Cerebellar nuclear complex (tissue), 1 donor: ENCODE results near the gene METAP1.
"Not testable (repeated sequence)": the region's sequence is repeated elsewhere in the genome, so short reads cannot be mapped to it uniquely, and the experiment has no call there.

Experiments
- DNase-seq, 2 experiments: peaks; one replicate each; lab custom pipeline; 2025; lab: John Stamatoyannopoulos, UW

The METAP1 gene

DNA sequence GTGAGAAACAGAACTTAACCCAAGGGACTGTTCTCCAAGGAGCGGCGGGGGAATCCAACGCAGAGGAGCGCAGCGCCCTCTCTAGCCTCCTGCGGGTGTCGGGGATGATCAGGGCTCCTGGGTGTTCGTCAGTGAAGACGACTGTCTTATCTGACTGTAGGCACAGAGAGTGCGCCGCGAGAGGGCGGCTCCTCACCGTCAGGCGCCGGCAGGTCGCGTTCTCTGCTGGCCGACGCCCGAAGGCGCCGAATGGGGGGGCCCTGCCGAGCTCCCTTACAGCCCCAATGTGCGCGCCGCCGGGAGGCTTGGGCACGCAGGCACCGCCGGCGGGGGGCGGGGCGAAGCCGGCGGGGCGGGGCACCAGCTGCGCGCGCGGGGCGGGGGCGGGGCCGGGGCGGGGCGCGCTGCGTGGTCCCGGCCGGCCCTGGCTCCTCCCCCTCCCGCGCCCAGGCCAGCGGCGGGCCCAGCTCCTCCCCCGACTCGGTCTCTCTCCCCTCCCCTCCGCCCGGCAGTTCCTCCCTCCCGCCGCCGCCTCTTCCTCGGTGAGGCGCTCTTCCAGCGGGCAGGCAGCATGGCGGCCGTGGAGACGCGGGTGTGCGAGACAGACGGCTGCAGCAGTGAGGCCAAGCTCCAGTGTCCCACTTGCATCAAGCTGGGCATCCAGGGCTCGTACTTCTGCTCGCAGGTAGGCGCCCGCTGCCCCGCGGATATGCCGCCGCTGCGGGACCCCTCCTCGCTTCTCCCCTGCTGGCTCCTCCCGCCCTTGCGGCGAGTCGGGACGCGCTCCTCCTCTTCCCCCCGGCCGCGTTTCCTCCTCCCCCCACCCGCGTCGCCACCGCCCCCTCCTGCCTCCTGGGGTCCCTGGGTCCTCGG is at the start of gene METAP1:
Gene METAP1 (plus strand): TSS at position 539 of the 873 bp plus-strand sequence. CDS start 33 bp downstream, at position 572.
- peak; percentile 73 to 85 for DNase-seq

DNA sequence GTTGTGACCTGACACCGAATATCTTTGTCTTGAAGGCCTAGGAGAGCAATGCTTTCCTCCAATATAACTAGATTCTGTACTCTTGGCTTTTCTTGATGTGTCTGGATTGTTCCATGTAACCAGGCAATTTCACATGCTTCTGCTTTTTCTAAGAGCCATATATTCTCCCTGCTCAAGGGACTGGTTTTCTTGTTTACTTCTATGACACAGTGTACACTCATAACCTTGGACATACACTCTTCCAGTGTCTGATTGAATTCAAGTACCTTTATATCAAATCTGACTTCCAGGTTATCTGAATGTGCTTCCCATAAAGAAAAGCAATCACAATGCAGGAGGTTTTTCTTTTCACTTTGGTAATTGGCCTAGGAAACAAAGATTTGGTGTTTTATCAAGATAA is 49.2 kb upstream of the METAP1 start:
- DNase-seq: no peak

DNA sequence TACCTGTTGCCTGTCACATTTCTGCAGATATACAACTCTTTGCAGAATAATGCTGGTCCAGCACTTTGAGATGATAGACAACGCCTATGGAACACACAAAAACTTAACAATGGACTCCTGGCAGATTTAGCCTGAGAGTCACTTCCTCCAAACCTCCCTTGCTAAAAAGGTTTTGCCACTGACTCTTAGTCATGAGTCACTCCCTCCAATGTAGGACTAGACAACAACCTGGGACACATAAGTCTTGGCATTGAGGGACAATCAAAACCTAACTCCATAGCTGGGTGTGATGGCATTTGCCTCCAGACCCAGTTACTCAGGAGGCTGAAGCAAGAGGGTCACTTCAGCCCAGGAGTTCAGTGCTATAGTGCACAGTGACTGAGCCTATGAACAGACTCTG is 44.6 kb upstream of the METAP1 start:
- no peak for DNase-seq

DNA sequence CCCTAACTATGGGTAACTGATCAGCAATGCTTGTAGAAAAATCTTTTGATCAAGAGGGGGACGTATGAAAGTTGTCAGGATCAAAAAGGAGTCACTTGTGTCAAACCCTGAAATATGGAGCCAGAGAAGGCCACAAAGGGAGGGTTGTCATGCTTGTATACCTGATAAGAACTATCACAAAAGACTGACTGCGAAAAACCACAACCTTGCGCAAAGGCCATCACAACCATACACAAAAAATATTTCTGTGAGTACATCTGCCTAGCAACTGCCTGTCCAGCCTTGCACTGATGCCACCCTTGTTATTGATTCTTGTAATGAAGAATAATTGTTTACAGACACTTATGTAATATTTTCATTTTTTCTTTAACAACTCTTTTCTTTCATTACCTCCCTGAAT is 43.8 kb upstream of the METAP1 start:
- DNase-seq: no peak

DNA sequence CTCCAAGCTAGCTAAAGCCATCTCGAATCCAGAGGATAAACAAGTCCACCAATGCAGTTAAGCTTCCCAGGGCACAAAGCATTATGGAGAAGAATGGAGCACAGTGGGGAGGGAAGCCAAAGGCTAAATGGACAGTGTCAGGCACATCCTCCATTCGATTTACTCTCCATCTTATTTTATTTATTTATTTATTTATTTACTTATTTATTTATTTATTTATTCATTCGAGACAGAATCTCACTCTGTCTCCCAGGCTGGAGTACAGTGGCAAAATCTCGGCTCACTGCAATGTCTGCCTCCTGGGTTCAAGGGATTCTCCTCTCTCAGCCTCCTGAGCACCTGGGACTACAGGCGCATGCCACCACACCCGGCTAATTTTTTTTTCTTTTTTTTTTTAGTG is 40.3 kb upstream of the METAP1 start:
- no peak for DNase-seq

DNA sequence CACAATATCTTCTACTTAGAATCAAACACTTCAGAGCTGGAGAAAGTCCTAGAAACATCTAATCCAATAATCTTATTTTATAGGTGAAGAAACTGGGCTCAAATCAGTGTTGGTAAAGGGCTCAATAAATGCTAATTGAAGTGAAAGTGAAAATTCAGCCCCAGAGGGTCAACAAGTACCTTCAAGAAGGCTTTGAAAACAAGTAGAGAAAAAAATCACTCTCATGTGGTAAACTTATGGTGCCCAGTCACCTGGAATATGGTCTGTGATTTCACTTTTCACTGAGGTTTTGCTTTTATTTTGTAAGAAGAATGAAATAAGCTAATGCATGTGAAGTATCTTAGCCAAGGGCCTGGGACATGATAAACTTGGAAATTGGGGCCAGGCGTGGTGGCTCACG is 37.5 kb upstream of the METAP1 start:
- no peak for DNase-seq

DNA sequence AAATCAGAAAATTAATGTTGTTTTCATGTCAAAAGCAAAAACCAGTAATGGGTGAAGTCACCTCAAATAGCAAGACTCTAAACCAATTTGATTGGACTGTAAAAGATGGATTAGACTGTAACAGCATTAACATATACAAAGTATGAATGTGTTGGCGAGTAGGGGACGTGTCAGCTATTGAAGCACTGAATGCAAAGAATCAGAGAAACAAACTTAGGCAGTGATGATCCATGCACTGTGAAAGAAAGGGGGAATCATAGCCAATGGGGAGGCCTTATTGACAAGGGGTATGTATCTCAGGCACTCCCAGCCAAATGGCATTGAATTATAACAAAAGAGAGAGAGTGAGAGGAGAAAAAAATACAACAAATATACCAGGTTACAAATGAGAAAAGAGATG is 36.1 kb upstream of the METAP1 start:
- no peak for DNase-seq

DNA sequence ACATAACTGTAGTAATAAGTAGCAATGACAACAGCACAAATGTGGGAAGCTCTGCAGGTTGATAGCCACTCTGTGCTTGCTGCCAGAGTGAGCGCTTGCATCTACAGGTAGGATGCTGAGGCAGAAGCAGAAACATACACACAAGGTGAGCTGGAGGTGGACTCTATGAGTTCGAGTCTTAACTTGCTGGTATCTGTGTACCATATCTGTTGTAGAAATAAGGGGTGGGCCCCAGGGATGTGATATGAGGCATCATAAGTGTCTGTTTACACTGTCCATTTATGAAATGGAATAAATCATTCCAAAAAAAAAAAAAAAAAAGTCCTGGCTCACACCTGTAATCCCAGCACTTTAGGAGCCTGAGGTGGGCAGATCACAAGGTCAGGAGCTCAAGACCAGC is 33.8 kb upstream of the METAP1 start:
- DNase-seq: no peak

DNA sequence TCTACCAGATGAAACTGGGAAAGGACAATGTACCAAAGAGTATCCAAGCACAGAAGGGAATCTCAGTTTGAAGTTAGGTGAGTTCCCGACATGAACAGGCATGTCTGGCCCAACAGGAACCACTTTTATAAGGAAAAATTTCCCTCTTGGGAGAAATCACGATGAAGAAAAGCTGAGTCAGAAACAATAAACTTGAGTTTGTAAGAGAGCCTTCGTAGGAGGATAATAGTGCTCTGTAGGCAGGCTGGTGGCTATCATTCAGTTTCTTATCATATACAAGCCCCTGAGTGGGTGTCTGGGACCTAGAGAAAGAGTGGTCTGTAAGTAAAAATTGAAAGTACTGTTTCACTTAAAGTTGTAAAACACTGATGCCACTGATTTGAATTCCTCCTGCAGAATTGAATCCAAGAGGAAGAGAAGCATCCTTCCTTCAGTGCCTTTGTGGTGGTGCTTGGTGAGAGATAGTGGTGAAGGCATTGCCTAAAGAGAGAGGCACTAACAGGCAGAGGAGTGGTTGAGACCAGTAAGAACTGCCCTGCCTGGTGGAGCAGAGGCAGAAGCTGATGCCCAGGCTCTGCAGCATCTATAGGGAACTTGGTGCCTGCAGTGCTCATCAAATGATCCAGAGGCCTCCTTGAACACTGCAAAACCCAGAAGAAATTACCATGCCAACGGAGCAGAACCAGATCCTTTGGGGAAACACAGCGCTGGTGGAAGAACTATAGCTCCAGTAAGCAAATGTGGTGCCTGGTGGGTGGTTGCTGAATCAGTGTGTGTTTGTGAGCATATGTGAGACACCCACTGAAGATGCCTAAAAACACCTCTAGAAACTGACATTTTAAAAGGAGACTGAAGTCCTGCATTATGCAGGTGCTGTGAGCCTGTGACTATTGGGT is 31.7 kb upstream of the METAP1 start:
- no peak for DNase-seq

DNA sequence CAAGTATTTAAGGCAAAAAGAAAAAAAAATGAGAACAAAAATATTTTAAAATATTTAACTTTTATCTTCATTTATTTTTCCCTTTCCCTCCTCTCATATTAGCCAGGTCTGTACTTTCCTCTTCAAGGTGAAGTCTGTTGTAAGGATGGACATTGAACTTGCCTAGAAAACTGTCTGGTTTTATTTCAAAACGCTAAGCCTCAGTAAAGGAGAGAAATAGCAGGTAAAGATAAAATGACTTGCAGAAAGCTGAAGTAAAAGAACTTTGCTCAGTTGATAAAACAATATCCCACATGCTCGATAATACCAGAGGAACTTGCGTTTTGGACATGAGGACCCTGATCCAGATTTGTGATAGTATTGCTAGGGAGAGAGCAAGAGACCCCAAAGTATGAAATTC is 28.6 kb upstream of the METAP1 start:
- DNase-seq: no peak

DNA sequence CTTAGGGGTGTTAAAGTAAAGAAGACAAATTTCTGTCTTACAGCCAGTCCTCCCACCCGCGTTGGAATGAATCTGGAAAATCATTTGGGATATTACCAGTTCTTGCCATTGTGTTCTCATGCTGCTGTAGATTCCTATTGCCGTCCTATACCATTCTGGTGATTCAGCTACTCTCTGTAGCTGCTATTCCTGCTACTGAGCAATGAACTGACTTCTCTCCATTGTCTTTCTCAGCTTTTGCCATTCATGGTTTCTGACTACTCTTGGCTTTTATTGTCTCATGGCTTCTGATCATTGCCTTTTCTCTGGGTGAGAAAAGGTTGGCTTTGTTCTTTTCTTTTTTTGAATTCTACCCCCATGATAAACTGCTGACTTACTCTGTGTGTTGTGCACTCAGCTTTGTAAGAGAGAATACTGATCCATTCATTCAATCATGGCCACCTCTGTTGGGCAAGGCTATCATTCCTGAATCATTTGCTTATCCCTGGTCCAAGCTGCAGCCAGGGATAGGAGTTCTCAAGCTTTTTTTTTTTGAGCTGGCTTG is 27.7 kb upstream of the METAP1 start:
- DNase-seq: no peak

DNA sequence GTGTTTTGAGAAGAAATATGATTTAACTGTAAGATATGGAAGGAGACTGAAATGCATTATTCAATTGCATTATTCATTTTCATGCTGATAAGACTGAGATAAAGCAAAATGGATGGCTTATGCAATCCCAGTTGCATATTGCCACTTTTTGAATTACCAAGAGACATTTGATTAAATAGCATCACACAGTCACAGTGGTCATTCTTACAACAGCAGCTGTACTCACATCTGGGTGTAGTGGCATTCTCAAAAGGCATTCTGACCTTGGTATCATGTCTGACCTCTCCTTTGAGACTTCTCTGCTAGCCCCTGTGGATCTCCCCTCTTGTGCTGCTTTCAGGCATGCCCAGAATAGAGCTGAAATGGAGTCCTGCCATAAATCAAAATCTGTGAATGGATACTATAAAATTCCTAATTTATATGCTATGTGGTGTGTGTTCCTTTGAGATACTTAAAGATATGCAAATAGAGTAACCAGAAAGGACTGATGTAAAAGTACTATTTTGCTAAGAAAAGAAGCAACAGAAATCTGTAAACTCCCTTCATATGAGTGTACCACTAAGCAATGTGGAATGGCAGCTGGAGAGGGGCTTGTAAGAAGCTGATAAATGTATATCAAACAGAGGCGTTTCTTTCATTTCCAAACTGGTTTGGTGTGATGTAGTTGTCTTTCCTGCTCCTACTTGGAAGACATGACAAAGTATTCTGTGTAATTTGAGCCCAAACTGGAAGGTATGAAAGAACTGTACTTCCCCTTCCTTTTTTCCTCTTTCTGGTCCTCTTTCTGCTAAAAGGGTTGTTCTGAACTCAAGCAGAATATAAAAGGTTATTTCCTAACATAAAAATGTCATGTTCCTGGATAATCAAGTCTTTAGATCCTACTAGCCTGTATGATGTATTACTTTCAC is 25.4 kb upstream of the METAP1 start:
- DNase-seq: no peak

DNA sequence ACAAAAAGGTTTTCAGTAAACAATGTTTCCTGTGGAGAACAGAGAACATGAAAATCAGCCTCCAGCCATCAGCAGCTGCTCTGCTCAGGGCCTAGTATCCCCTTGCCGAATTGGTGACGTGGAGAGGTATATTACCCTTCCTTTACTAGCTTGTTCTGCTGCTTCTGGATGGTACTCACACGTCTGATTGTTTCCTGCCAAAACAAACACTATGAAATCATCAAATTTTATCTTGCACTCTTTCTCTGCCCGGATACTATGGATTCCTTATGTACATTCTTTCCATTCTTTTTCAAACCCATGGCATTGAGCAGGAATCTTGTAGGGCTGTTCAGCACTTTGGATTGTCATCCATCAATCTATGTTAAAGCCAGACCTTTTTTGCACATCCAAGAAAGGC is 18.8 kb upstream of the METAP1 start:
- DNase-seq: no peak

DNA sequence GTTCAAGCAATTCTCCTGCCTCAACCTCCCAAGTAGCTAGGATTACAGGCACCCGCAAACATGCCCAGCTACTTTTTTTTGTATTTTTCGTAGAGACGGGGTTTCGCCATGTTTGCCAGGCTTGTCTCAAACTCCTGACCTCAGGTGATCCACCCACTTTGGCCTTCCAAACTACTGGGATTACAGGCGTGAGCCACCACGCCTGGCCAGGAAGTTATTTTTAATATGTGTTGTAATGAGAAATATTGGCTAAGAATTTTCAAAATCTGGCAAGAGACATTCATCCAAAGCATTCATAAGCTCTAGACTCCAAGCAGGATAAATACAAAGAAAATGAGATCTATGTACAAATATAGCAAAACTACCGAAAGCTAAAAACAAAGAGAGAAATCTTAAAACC is 18.0 kb upstream of the METAP1 start:
- DNase-seq: no peak

DNA sequence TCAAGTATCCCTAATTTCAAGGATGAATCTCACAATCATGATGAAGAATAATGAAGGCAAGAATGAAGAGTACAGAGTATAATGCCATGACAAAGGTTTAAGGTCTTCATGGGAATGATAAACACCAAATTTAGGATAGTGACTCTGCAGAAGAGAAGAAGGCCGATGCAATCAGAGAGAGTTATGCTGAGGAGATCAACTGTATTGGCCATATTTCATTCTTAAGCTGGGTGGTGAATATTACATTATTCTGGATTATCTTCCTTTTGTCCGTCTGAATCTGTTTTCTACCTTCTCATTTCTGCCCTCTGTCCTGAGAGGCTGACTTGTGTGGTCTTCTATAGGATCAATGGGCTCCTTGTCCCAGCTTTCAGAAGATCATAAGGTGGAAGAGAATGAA is 7.8 kb upstream of the METAP1 start:
- no peak for DNase-seq

DNA sequence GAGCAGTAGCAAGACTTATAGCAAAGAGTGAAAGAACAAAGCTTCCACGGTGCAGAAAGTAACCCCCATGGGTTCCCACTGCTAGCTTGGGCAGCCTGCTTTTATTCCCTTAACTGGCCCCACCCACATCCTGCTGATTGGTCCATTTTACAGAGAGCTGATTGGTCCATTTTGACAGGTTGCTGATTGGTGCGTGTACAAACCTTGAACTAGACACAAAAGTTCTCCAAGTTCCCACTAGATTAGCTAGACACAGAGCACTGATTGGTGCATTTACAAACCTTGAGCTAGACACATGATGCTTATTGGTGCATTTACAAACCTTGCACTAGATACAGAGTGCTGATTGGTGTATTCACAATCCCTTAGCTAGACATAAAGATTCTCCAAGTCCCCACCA is 2.7 kb upstream of the METAP1 start:
- DNase-seq: not testable (repeated sequence)

DNA sequence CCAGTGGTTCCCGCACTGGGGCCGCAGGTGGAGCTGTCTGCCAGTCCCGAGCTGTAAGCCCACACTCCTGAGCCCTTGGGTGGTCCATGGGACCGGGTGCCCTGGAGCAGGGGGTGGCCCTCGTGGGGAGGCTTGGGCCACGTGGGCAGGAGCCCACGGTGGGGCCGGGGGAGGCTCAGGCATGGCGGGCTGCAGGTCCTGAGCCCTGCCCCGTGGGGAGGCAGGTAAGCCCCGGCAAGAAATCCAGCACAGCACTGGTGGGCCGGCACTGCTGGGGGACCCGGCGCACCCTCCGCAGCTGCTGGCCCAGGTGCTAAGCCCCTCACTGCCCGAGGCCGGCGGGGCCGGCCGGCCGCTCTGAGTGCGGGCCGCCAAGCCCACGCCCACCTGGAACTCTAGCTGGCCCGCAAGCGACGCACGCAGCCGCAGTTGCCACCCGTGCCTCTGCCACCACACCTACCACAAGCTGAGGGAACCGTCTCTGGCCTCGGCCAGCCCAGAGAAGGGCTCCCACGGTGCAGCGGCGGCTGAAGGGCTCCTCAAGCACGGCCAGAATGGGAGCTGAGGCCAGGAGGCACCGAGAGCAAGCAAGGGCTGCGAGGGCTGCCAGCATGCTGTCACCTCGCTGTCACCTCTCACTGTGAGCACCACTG is 2.0 kb upstream of the METAP1 start:
- no peak for DNase-seq

DNA sequence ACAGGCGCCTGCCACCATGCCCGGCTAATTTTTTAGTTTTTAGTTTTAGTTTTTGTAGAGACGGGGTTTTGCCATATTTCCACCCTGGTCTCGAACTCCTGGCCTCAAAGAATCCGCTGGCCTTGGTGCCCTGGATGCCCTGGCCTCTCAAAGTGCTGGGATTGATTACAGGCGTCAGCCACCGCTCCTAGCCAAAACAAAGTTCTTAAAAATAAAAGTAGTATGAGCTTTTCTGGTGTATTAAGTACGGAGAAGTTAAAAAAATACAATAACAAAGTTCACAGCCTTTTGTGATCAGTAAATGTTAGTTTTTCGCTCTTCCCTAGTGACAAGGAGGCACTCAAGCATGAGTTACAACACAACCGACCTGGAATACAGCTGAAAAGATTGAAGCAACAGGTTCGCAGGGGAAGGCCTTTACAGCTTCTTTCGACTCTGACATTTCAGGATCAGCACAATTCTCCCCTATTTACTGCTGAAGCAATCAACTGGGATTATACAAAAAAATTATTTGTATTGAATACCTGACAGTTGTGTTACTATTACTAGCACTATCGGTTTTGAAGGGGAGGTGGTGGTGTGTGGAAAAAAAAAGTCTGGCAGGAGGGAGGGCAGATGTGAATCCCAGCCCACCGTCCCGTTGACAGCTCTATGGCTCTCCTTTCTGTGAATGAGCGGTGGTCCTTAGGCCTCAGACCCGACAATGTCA is 893 bp upstream of the METAP1 start:
- DNase-seq: no peak

DNA sequence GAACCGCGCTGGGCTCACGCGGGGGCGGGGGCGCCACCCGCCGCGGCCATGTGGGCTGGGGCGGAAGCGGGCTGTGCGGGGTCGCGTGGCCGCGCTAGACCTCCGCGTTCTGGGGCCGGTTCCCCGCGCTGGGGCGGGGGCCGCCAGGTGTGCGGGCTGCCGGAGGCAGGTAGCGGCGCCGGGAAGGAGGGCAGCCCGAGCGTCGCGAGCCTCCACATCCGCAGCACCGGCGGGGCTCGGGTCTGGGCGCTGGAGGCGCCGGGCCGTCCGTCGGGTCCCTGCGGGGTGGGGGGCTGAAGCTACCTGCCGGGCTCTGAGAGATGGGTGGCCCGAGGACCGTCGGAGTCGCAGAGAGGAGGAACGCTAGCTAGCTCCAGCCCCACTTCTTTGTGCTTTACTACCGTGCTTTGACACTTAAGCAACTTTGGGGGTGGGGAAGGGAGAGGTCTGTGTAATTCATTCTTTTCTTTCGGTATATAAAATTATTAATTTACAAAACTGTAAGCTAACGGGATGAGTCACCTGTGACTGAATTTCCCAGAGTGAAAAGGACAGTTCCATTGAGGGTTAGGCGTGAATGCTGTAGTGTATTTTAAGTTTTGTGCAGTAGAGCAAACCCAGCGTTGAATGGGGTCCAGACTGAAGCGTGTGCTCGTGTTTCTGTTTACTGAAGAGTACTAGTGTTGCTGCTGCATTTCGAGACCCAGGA is 689 bp downstream of the METAP1 start:
- DNase-seq: no peak

DNA sequence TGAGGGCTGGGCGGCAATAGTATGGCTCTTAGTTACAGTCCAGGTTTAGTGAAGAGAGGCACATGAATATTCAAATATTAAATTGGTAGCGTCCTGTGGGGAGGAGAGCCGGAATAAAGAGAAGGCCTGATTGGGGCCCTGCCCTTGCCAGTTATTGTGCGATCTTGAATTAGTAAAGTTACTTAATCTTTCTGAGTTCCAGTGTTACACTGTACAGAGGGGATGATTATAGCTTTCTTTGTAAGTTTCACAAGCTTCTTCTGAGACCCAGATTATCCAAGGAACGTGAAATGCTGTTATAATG is 1.2 kb downstream of the METAP1 start:
- DNase-seq: no peak
